ENCODE measurements around the gene CLEC11A. TPM values are rescaled to one million over a fixed set of nuclear protein-coding genes. Genes with fewer than 3 reads are reported as not detected.

CLEC11A gene, protein sequence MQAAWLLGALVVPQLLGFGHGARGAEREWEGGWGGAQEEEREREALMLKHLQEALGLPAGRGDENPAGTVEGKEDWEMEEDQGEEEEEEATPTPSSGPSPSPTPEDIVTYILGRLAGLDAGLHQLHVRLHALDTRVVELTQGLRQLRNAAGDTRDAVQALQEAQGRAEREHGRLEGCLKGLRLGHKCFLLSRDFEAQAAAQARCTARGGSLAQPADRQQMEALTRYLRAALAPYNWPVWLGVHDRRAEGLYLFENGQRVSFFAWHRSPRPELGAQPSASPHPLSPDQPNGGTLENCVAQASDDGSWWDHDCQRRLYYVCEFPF
- polyA plus RNA-seq = 10 to 100 TPM in 1 of 3 donors, 1 to 10 TPM in 2; 4.8 to 11.4 (median 5.3) TPM

DNA sequence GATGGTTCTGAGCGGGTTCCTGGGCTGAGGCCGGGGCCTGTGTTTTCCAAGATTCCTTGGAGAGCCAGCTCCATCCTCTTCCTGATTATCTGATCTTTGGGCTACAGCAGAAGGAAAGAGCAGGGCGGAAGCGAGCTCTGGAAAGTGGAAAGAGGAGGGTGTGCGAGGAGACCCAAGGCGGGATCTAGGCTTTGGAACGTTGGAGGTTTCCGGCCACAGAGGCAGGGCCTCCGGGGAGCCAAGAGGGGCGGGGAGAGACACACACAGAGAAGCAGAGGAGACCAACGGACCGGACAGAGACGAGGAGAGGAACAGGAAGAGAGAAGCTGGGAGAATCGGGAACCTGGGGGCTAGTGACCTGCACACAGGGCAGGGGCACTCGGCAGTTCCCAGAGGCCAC, at the start of gene CLEC11A:
CLEC11A (plus strand) TSS at position 296 of the 400 bp plus-strand sequence. CDS start 162 bp downstream, outside the sequence.
- WGBS, 3 donors = 9 to 17% (median 12%) methylated on average over 14 to 15 of the region's 15 CpGs
- H3K27ac ChIP-seq (ENCODE audit: low read depth, low read length) = no peak within 1 kb of the TSS

DNA sequence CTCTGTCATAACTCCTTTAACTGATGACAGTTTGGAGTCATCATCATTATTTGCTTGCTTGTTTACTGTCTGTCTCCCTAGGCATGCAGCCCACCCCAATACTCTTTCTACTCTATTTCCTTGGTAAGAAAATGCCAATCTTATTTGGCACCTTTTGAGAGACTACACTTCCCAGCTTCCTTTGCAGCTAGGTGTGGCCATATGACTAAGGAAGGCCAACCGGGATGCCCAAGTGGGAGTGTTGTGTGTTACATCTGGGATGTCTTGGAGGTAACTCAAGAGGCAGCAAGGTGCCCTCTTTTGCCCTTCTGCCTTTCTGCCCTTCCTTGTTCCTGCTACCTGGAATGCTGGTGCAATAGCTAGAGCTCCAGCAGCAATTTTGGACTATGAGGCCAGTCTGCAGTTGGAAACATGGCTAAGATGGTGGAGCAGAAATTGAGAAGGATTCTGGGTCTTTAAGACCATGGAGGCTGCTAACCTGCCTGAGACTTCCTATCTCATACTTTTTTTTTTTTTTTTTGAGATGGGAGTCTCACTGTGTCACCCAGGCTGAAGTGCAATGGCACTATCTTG, 46.5 kb upstream of the CLEC11A start:
- no peak overlapping the region for H3K27ac ChIP-seq (ENCODE audit: low read depth, low read length)
- WGBS, 3 donors = 68 to 89% (median 68%) methylated on average over 1 of the region's 1 CpG

DNA sequence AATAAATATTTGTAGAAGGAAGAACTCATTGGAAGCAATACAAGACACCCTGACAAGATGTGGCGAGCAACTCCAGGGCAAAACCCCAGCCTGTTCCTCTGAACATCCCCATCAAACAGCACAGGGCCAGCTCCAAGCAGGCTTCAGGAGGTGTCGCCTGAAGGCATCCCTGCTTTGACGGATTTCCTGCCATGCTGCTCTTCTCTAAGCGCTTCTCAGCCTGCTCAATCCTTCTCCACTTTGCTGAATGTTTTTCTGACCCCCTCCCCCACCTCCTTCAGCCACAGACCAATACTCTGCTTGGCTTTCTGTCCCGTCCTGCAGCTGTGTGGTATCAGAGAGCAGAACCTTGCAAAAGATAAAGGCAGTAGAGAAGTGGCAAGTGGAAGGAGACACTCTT, 45.5 kb upstream of the CLEC11A start:
- H3K27ac ChIP-seq (ENCODE audit: low read depth, low read length) = no peak overlapping the region
- WGBS, 3 donors = 31 to 76% (median 64%) methylated on average over 5 of the region's 5 CpGs

DNA sequence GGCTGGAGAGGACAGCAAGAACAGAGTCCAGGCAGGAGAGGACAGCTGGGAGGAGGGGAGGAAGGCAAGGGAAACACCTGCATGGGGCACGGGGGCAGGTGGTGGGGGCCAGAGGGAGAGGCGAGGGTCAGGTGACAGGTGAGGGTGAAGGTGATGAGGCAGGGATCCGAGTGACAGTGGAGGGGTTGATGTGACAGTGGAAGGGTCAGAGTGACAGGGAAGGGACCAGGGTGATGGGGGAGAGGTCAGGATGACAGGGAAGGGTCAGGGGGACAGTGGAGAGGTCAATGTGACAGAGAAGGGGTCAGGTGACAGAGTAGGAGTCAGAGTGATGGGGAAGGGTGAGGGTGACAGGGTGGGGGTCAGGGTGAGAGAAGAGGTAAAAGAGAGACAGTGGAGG, 44.8 kb upstream of the CLEC11A start:
- H3K27ac ChIP-seq (ENCODE audit: low read depth, low read length) = no peak overlapping the region
- 44 to 67% (median 64%) methylated on average over 3 of the region's 3 CpGs for WGBS, 3 donors

DNA sequence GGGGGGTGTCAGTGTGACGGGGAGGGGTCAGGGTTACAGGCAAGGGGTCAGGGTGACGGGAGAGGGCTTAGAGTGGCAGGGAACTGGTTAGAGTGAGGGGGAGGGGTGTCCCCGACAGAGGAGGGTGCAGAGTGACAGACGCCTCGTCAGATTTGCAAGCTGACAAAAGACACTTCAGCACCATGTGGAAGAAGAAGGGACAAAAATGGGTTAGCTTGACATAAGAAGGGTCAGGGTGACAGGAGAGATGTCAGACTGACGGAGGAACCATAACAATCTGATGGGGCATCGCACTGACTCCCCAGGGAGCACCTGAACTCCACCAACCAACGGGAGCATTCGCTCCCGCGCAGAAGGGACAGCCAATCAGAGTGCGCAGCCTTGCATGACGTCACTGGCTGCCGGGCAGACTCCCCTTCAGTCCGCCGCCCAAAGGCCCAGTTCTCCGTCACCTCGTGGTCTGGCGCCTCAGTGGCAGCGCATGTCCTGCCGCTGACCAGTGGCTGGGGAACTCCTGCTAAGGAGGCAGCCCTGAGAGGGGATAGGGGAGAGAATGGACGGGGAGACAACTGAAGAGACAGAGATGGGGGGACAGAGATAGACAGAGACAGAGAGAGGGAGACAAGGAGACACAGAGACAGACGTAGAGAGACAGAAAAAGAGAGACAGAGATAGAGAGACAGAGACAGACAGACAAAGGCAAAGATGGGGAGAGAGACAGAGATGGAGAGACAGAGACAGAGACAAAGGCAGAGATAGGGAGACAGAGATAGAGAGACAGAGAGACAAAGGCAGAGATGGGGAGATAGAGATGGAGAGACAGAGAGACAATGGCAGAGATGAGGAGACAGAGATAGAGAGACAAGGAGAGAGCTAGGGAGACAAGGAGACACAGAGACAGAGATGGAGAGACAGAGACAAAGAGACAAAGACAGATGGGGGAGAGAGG, 43.7 kb upstream of the CLEC11A start:
- 13 to 14% (median 13%) methylated on average over 23 of the region's 23 CpGs for whole genome bisulfite sequencing, 3 donors
- H3K27ac ChIP-seq (ENCODE audit: low read depth, low read length) = no peak overlapping the region

DNA sequence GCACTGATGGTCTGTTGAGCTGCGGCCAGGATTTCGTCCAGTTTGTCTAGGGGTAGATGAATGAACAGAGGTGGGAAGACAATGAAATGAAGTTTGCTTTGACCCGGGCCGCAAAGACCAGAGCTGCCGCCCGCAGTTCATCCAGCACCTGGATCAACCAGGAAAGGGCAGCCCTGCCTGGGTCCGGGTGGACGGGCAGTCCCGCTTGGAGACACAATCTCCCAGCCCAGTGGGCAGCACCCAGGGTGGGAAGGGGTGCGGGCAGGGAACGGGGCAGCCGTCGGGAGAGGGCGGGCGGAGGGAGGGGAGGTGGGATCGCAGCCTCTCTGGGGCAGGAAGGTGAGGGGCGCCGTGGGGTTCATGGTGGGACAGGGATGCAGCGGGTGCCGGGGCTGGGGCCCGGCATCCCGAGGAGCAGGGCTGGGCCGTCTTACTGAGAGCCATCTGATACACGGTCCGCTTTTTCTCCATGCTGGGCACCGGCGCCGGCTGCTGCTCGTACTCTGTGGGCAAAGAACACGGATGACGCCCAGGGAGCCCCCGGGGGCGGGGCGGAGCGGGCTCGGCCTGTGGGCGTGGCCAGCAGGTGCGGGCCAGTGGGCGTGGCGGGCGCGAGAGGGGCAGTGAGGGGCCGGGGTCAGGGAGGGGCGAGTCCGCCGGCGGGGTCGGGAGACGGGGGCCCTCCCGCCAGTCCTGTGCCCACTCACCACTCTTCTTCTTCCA, 36.7 kb upstream of the CLEC11A start:
- H3K27ac ChIP-seq (ENCODE audit: low read depth, low read length) = no peak overlapping the region
- 15 to 35% (median 31%) methylated on average over 30 to 50 of the region's 50 CpGs for WGBS, 3 donors

DNA sequence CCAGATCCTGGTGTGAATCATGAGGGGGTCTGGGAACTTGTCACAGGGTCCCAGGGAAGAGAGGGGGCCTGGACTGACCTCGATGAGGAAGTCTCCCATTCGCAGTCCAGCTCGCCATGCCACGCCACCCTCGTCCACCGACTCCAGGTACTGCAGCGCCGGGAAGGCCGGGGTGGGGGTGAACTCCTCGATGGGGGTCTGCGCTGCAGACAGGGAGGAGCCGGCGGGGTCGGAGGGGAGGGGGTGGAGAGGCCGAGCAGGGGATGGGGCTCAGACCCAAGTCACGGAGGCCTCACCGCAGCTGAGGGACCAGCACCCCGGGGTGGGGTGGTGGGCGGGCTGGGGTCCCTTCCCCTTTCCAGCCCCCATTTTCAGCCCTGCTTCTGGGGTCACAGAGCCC, 34.4 kb upstream of the CLEC11A start:
- no peak overlapping the region for H3K27ac ChIP-seq (ENCODE audit: low read depth, low read length)
- 60 to 75% (median 64%) methylated on average over 9 to 19 of the region's 19 CpGs for WGBS, 3 donors

DNA sequence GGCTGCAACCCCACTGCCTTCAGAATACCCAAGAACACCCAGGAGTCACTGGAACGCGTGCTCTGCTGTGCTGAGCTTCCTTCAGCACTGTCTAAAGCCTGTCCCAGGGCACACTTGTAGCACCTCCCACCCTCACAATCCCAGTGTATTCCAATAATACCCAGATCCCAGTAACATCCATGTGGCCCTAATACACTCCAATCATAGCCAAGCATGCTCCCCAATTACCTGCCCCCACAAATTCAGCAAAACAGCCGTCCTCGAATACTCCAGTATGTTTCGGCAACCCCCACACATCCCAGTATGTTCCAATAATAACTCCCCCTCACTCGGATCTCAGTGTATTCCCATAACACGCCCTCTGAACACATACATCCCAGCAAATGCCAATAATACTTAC, 32.7 kb upstream of the CLEC11A start:
- no peak overlapping the region for H3K27ac ChIP-seq (ENCODE audit: low read depth, low read length)
- WGBS, 3 donors = 66 to 77% (median 76%) methylated on average over 7 of the region's 7 CpGs

DNA sequence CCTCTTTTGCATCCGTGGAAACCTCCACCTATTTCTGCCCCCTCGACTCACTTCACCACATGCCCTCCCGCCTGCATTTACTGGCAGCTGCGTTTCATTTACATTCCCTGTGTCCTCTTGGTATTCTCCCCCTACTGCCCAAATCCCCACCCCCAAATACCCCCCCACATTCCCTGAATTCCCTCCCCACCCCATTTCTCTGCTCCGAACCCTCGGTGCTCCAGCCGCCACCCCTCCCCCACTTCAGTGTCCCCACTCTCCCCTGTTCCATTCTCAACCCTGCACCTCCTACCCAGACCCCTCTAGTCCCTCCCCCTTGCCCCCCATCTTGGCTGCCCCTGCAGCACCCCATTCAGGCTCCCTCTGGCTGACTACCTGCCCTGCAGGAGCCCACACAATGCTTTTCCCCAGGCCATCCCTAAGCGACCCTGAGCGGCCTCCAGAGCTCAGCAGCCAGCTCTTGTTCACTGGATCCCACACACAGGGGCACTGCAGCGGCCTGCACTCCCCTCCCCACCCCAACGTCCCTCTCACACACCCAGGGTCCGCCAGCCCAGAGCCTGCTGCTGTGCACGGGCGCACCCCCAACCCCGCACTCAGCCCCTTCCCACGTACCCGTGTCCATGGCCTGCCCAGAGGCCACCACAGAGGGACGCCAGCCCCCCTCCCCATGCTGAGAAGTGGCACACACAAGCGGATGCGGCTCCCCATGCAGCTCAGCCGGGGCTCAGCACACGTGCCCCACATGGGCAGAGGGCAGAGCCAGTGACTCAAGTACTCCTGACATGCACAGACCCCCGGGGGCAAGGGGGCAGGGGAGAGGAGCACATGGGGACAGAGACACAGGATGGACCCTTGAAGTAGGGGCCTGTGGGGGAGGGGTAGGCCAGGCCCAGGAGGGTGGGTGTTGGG, 29.8 kb upstream of the CLEC11A start:
- no peak overlapping the region for H3K27ac ChIP-seq (ENCODE audit: low read depth, low read length)
- 4 to 13% (median 10%) methylated on average over 22 to 23 of the region's 23 CpGs for WGBS, 3 donors

DNA sequence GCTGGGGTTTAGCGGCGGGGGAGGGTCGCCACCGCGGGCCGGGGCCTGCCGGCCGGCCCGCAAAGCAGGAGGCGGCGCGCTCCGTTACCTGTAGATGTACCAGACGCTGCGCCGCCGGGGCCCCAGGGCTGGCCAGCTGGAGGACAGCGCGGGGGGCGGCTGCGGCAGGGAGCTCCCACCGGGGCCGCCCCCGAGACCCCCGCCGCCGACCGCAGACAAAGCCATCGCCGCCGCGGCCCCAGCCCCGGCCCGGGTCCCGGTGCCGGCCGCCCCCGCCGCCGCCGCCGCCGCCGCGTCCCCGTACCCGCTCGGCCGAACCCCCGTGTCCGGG, 28.4 kb upstream of the CLEC11A start:
- 1 to 5% (median 3%) methylated on average over 24 to 51 of the region's 51 CpGs for WGBS, 3 donors
- no peak overlapping the region for H3K27ac ChIP-seq (ENCODE audit: low read depth, low read length)

DNA sequence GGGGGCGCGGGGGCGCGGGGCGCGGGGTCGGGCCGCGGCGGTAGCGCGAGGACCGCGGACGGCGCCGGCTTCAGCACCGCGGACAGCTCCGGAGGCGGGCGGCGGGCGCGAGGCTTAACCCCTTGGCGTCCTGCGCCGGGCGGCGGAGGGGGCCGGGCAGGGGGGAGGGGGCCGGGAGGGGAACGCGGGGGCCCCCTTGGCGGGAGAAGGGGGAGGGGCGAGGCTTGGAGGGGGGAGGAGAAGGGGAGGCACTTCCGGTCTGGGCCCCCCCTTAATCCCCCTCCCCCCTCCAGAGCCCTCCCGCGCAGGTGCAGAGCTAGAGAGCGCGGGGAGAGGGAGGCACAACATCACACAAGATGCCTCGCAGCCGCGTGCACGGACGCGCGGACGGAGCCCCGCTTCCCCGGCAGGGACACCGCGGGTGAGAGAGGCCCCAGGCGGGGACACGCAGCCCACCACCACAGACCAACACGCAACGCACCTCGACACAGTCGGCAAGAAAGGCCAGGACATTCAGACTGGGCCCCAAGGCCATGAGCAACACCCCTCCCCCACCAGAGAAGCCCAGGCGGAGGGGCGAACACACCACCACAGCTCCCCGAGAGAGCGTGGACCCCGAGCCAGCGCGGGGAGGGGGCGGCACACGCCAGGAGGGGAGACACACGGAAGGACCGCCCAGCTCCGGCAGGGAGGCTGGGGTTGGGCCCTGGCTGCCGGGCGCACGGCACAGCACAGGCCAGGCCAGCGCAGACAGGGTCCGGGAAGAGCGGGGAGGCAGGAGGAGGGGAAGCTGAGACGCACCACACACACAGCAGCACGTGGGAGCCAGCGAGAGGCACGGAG, 27.7 kb upstream of the CLEC11A start:
- no peak overlapping the region for H3K27ac ChIP-seq (ENCODE audit: low read depth, low read length)
- 2 to 3% (median 2%) methylated on average over 32 to 65 of the region's 81 CpGs for WGBS, 3 donors

DNA sequence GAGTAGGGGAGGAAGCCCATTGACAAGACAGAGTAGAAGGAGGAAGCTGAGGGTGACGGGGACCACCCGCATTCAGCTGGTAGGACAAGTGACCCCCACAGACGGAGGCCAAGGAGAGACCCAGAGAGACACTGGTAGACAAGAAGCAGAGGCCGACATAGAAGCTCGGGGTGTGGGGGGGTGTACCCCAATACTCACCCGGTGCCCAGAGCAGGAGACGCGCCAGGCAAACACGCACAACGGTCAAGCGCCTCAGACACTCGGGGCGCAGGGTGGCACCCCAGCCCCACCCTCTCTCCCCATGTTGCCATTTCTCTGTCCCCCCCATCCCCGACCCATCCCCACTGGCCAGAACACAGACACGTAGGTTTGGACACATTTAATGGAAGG, 27.1 kb upstream of the CLEC11A start:
- H3K27ac ChIP-seq (ENCODE audit: low read depth, low read length) = no peak overlapping the region
- 51 to 56% (median 54%) methylated on average over 15 of the region's 15 CpGs for WGBS, 3 donors

DNA sequence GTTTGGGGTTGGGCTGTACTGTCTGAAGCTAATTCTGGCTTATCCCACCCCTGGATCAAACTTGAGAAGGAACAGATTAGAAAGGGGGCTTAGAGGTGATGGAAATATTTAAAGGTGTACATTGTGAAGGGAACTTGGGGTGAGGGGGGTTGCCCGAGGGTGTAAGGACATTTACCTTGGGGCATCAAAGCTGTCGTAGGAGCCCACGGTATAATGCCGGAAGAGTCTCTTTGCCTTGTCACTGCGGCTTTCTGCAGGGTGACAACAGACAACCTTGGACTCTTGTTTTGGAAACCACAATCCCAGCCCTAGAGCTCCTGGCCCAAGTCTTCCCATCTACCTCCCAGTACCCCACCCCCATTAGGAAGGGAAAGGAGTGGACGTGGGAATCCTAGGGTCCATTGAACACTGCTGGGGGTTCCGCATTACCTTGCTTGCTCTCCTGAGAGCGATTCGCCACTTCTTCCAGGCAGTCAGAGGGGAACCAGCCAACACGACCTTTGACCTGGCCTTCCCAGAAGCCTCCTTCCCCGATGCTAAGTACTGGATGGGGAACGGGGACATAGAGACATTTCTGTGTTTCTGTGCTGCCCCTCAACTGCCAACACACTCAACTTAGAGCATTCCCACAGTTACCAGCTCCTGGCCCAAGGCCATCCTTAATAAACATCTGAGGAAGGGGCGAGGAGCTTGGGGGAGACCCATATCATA, 25.6 kb upstream of the CLEC11A start:
- 63 to 77% (median 73%) methylated on average over 13 of the region's 13 CpGs for WGBS, 3 donors
- H3K27ac ChIP-seq (ENCODE audit: low read depth, low read length) = no peak overlapping the region

DNA sequence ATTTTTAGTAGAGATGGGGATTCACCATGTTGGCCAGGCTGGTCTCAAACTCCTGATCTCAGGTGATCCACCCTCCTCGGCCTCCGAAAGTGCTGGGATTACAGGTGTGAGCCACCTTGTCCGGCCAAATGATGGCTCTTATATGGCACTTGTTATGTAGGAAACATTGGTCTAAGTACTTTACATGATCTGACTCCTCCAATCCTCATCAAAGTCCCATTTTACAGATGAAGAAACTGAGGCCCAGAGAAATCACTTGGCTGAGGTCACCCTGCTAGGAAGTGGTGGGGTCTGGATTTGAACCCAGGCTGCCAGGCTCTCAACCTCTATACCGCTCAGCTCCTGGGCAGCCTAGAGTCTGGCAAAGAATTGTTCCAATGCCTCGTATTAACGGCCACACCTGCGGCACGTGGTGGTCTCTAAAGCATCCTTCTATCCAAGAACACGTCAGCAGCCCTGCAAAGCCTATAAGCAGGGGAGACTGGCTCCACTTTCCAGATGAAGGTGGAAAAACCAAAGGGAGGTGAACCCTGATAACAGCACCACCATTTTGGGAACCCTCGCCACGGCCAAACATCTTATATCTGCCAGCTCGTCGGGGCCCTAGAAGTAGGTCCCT, 21.7 kb upstream of the CLEC11A start:
- H3K27ac ChIP-seq (ENCODE audit: low read depth, low read length) = no peak overlapping the region
- 79 to 90% (median 88%) methylated on average over 13 of the region's 13 CpGs for WGBS, 3 donors

DNA sequence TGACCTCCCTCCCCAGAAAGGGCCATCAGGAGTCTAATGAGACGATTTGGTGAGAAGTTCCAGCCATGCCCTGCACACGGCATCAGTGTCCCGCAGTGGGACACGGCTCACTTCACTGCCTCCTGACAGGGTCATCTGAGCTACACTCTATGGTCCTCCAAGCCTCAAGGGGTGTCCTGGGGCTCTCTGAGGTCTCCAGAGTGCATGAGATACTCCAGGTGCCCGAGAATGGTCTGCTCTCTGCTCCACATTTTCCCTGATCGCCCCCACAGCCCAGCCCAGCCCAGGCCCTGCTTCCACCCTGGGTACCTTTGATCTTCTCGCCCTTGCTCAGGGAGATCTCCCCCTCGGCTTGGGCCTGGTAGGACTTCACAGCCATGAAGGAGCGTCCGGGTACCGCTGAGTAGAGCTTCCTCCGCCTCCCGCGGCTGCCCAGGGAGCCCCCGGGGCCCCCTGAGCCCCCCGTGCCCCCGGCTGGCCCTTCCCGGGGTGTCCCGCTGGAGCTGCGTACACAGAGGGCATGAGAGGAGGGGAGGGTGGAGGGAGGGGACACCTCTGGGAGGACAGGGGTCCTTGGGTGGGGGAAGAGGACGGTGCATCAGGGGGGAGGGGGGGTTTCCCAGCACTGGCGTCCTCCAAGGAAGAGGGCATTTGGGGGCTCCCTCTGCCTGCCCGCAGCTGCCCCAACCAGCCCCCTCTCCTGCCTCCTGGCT, 20.9 kb upstream of the CLEC11A start:
- H3K27ac ChIP-seq (ENCODE audit: low read depth, low read length) = no peak overlapping the region
- WGBS, 3 donors = 55 to 73% (median 67%) methylated on average over 16 to 22 of the region's 23 CpGs
